ENCODE data around the gene C12orf57. TPM values are rescaled to one million over a fixed set of nuclear protein-coding genes. Genes with fewer than 3 reads are reported as not detected.
A peak's percentile ranks its signal among the peaks of the same experiment; 100 is the strongest.
"Not testable (repeated sequence)": the region's sequence is repeated elsewhere in the genome, so short reads cannot be mapped to it uniquely, and the experiment has no call there.

Gene C12orf57, protein sequence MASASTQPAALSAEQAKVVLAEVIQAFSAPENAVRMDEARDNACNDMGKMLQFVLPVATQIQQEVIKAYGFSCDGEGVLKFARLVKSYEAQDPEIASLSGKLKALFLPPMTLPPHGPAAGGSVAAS
- polyA plus RNA-seq (2013, experiment 1 of 2), result 174 TPM
- 162 TPM for polyA plus RNA-seq (2013, experiment 2 of 2)

DNA sequence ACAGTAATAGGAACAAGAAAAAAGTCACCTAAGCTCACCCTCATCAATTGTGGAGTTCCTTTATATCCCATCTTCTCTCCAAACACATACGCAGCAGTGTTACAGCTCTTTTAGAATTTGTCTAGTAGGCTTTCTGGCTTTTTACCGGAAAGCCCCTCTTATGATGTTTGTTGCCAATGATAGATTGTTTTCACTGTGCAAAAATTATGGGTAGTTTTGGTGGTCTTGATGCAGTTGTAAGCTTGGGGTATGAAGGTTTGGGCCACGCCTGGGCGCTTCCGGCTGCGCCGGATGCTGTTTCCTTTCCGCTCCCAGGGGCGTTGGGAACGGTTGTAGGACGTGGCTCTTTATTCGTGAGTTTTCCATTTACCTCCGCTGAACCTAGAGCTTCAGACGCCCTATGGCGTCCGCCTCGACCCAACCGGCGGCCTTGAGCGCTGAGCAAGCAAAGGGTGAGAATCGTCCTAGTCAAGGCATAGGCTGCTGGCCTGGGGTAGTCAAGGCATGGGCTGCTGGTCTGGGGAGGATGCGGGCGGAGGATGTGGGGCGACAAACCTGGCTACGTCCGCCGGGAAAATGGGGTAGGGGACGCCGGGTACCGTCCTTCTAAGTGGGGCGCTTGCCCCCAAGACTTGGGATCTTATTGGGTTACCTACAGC, at the start of gene C12orf57, which contains the start of gene RNU7-1:
C12orf57 (plus strand) TSS at position 301 of the 659 bp plus-strand sequence; CDS start at position 401, 100 bp downstream.
RNU7-1 (plus strand) TSS at position 95 of the 659 bp plus-strand sequence.
- peaks cover 12% of the 10 kb centered on the region; the same call in 1 of the 2 replicates for H3K4me1 ChIP-seq (ENCODE audit: insufficient read depth, low read length)
- H3K36me3 ChIP-seq (ENCODE audit: insufficient read depth, low read length), result peaks cover 25% of the 10 kb centered on the region
- no peaks in the 10 kb centered on the region for H3K27me3 ChIP-seq (ENCODE audit: insufficient read depth, low read length)
- H3K9me3 ChIP-seq (ENCODE audit: insufficient read depth, low read depth, low read length), result no peaks in the 10 kb centered on the region
- H3K4me3 ChIP-seq (ENCODE audit: low read length), result peak within 1 kb of the TSS; percentile 81
- H3K9ac ChIP-seq (ENCODE audit: low read depth, low read length), result peak within 1 kb of the TSS; percentile 82
- peak within 1 kb of the TSS; percentile 90 for H3K27ac ChIP-seq (ENCODE audit: low read depth, low read length)
- under 1% methylated on average over 31 of the region's 31 CpGs for WGBS

DNA sequence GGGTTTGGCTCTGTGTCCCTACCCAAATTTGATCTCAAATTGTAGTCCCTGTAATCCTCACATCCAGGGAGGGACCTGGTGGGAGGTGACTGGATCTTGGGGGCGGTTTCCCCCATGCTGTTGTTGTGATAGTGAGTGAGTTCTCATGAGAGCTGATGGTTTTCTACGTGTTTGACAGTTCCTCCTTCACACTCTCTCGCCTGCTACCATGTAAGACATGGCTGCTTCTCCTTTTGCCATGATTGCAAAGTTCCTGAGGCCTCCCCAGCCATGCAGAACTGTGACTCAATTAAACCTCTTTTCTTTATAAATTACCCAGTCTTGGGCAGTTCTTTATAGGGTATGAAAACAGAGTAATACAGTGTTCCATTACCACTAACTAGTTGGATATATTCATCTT, 49.5 kb upstream of the C12orf57 start:
- Histone ChIP-seq H3K4me3 (ENCODE audit: low read length) (no peak overlapping the region), H3K9ac (ENCODE audit: low read depth, low read length) (no peak overlapping the region), H3K36me3 (ENCODE audit: insufficient read depth, low read length) (no peaks in the 10 kb centered on the region), H3K9me3 (ENCODE audit: insufficient read depth, low read depth, low read length) (no peaks in the 10 kb centered on the region), H3K27me3 (ENCODE audit: insufficient read depth, low read length) (no peaks in the 10 kb centered on the region), H3K4me1 (ENCODE audit: insufficient read depth, low read length) (peaks cover 5% of the 10 kb centered on the region), H3K27ac (ENCODE audit: low read depth, low read length) (no peak overlapping the region)
- 85% methylated on average over 3 of the region's 3 CpGs for WGBS

DNA sequence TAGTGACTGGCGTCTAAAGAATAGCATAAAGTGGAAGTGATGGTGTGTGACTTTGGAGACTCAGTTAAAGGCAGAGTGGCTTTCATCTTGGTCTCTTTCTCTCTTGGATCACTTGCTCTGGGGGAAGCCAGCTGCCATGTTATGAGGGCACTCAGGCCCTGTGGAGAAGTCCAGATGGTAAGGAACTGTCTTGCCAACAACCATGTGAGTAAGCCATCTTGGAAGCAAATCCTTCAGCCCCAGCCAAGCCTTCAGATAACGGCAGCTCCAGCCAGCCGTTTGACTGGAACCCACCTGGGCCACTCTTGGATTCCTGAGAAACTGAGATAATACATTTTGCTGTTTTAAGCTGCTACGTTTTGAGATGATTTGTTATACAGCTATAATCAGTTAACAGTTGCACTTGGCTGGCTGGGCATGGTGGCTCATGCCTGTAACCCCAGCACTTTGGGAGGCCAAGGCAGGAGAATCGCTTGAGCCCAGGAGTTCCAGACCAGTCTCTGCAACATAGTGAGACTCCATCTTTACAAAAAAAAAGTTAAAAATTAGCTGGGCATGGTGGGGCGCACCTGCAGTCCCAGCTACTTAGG, 46.9 kb upstream of the C12orf57 start:
- 85% methylated on average over 6 of the region's 6 CpGs for WGBS

DNA sequence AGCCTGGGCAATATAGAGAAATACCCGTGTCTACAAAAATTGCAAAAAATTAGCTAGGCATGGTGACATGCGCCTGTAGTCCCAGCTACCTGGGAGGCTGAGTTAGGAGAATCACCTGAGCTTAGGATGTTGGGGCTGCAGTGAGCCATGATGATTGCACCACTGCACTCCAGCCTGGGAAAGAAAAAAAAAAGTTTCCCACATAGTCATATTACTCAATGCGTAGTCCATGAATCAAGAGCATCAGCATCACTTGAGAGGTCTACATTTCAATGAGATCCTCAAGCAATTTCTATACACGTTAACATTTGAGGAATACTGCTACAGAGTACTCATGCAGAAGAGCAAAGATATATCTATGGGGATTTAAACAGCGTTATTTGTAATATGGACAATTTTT, 44.4 kb upstream of the C12orf57 start:
- H3K36me3 ChIP-seq (ENCODE audit: insufficient read depth, low read length), result no peaks in the 10 kb centered on the region
- no peak overlapping the region for H3K4me3 ChIP-seq (ENCODE audit: low read length)
- no peak overlapping the region for H3K9ac ChIP-seq (ENCODE audit: low read depth, low read length)
- no peaks in the 10 kb centered on the region for H3K27me3 ChIP-seq (ENCODE audit: insufficient read depth, low read length)
- no peak overlapping the region for H3K27ac ChIP-seq (ENCODE audit: low read depth, low read length)
- no peaks in the 10 kb centered on the region for H3K9me3 ChIP-seq (ENCODE audit: insufficient read depth, low read depth, low read length)
- 90% methylated on average over 4 of the region's 5 CpGs for WGBS
- H3K4me1 ChIP-seq (ENCODE audit: insufficient read depth, low read length), result peaks cover 15% of the 10 kb centered on the region

More for the DNA sequence above, 46.9 kb upstream of the C12orf57 start:
- Histone ChIP-seq H3K27me3 (ENCODE audit: insufficient read depth, low read length) (no peaks in the 10 kb centered on the region), H3K9me3 (ENCODE audit: insufficient read depth, low read depth, low read length) (no peaks in the 10 kb centered on the region), H3K36me3 (ENCODE audit: insufficient read depth, low read length) (no peaks in the 10 kb centered on the region), H3K4me1 (ENCODE audit: insufficient read depth, low read length) (0 out of 2 replicates have a peak, but pooled peaks cover 4% of the 10 kb centered on the region), H3K4me3 (ENCODE audit: low read length) (no peak overlapping the region), H3K27ac (ENCODE audit: low read depth, low read length) (no peak overlapping the region), H3K9ac (ENCODE audit: low read depth, low read length) (no peak overlapping the region)

DNA sequence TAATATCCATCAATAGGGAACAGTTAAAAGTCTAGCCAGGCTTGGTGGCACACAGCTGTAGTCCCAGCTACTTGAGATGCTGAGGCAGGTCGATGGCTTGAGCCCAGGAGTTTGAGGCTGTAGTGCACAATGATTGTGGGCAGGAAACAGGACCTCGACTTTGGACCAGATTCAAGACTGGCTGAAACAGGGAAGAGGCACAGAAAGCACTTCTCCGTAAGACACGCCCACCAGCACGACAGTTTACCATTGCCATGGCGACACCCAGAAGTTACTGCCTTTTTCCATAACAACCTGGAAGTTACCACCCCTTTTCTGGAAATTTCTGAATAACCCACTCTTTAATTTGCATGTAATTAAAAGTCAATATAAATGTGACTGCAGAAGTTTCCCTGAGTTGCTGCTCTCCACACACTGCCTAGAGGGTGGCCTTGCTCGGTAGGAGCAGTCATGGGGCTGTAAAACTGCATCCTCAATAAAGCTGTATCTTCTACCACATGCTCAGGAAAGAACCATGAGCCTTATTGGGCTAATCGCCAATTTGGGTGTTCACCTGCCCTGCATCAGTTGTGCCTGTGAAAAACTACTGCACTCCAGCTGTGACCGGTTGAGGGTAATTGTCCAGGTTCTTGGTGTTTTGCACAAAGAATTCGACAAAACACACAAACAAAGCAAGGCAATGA, 43.8 kb upstream of the C12orf57 start:
- WGBS, result 84% methylated on average over 10 of the region's 10 CpGs
- H3K9ac ChIP-seq (ENCODE audit: low read depth, low read length), result no peak overlapping the region
- no peaks in the 10 kb centered on the region for H3K27me3 ChIP-seq (ENCODE audit: insufficient read depth, low read length)
- H3K9me3 ChIP-seq (ENCODE audit: insufficient read depth, low read depth, low read length), result no peaks in the 10 kb centered on the region
- no peak overlapping the region for H3K4me3 ChIP-seq (ENCODE audit: low read length)
- H3K36me3 ChIP-seq (ENCODE audit: insufficient read depth, low read length), result no peaks in the 10 kb centered on the region
- peaks cover 16% of the 10 kb centered on the region for H3K4me1 ChIP-seq (ENCODE audit: insufficient read depth, low read length)
- H3K27ac ChIP-seq (ENCODE audit: low read depth, low read length), result no peak overlapping the region

GRCh38 chr12:6902448-6902847, 41.4 kb upstream of the C12orf57 start:
- H3K4me3 ChIP-seq (ENCODE audit: low read length), result no peak overlapping the region
- no peaks in the 10 kb centered on the region for H3K9me3 ChIP-seq (ENCODE audit: insufficient read depth, low read depth, low read length)
- H3K27me3 ChIP-seq (ENCODE audit: insufficient read depth, low read length), result no peaks in the 10 kb centered on the region
- peaks cover 22% of the 10 kb centered on the region for H3K4me1 ChIP-seq (ENCODE audit: insufficient read depth, low read length)
- 95% methylated on average over 3 of the region's 4 CpGs for WGBS
- no peak overlapping the region for H3K27ac ChIP-seq (ENCODE audit: low read depth, low read length)
- no peak overlapping the region for H3K9ac ChIP-seq (ENCODE audit: low read depth, low read length)
- H3K36me3 ChIP-seq (ENCODE audit: insufficient read depth, low read length), result no peaks in the 10 kb centered on the region

GRCh38 chr12:6903722-6904121, 40.1 kb upstream of the C12orf57 start:
- Histone ChIP-seq H3K27ac (ENCODE audit: low read depth, low read length) (peak overlapping the region; percentile 37; the same call in 1 of the 2 replicates), H3K9me3 (ENCODE audit: insufficient read depth, low read depth, low read length) (no peaks in the 10 kb centered on the region), H3K36me3 (ENCODE audit: insufficient read depth, low read length) (no peaks in the 10 kb centered on the region), H3K4me1 (ENCODE audit: insufficient read depth, low read length) (peaks cover 22% of the 10 kb centered on the region), H3K4me3 (ENCODE audit: low read length) (no peak overlapping the region), H3K9ac (ENCODE audit: low read depth, low read length) (no peak overlapping the region), H3K27me3 (ENCODE audit: insufficient read depth, low read length) (no peaks in the 10 kb centered on the region)
- WGBS, result 91% methylated on average over 1 of the region's 1 CpG

DNA sequence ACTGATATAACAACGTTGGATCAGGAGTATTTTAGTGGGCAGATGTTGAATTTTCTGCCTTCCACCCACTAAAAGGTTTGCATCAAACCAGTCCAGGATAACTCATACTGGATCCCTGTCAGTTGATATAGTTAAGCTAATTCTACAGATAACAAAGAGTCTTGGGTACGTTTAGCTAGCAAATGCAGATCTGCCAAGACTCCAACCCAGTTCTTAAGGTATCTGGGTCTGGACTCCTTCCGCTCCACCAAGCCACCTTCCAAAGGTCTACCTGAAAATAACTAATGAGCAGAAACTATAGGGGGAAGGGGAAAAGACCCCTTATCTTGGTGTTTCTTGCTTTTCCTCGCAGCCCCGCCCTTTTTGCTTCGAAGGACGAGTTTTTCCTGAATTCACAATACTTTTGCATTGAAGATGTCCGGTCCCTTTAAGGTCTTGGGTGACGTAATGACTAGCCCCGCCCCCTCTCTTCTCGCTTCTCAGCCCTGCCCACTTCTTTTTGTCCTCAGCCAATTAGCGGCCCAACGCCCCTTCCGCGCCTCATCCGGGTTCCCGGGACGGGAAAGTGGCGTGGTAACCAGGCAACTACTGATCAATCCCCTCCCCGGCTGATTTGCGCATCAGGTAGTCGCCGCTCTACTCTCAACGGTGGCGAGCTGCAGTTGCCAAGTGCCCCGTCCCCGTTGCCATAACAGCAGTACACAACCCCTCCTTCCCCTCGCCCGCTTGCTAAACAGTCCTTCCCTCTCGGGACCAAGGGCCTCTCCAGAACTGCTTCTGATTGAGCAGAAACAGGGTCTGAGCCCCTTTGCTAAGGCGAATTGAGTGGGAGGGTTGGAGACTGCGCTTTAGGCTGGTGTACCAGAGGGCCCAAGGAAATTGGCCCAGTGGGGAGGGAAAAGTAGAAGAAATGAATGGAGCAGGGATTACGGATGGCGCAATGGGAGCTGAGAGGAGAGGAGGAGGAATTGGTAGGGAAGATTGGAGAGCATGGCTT, 39.2 kb upstream of the C12orf57 start, which contains the start of gene LRRC23:
LRRC23 (plus strand) TSS at position 543 of the 997 bp plus-strand sequence. CDS start 812 bp downstream, outside the sequence.
- H3K36me3 ChIP-seq (ENCODE audit: insufficient read depth, low read length), result no peaks in the 10 kb centered on the region
- H3K9ac ChIP-seq (ENCODE audit: low read depth, low read length), result peak within 1 kb of the TSS; percentile 77
- no peaks in the 10 kb centered on the region for H3K9me3 ChIP-seq (ENCODE audit: insufficient read depth, low read depth, low read length)
- peak within 1 kb of the TSS; percentile 67 for H3K27ac ChIP-seq (ENCODE audit: low read depth, low read length)
- peaks cover 22% of the 10 kb centered on the region for H3K4me1 ChIP-seq (ENCODE audit: insufficient read depth, low read length)
- H3K4me3 ChIP-seq (ENCODE audit: low read length), result peak within 1 kb of the TSS; percentile 68
- no peaks in the 10 kb centered on the region for H3K27me3 ChIP-seq (ENCODE audit: insufficient read depth, low read length)
- 7% methylated on average over 34 of the region's 34 CpGs for WGBS

GRCh38 chr12:6905414-6906040, 38.3 kb upstream of the C12orf57 start:
- peak overlapping the region; percentile 68 for H3K4me3 ChIP-seq (ENCODE audit: low read length)
- no peaks in the 10 kb centered on the region for H3K9me3 ChIP-seq (ENCODE audit: insufficient read depth, low read depth, low read length)
- H3K27ac ChIP-seq (ENCODE audit: low read depth, low read length), result no peak overlapping the region
- no peaks in the 10 kb centered on the region for H3K27me3 ChIP-seq (ENCODE audit: insufficient read depth, low read length)
- H3K36me3 ChIP-seq (ENCODE audit: insufficient read depth, low read length), result no peaks in the 10 kb centered on the region
- WGBS, result 58% methylated on average over 5 of the region's 5 CpGs
- 0 out of 2 replicates have a peak overlapping the region, but pooled peaks have one; percentile 77 for H3K9ac ChIP-seq (ENCODE audit: low read depth, low read length)
- peaks cover 18% of the 10 kb centered on the region for H3K4me1 ChIP-seq (ENCODE audit: insufficient read depth, low read length)

GRCh38 chr12:6908141-6908540, 35.7 kb upstream of the C12orf57 start:
- H3K9ac ChIP-seq (ENCODE audit: low read depth, low read length); H3K36me3 ChIP-seq (ENCODE audit: insufficient read depth, low read length); H3K4me3 ChIP-seq (ENCODE audit: low read length); H3K27ac ChIP-seq (ENCODE audit: low read depth, low read length); H3K9me3 ChIP-seq (ENCODE audit: insufficient read depth, low read depth, low read length); H3K27me3 ChIP-seq (ENCODE audit: insufficient read depth, low read length): not testable (repeated sequence)
- 95% methylated on average over 11 of the region's 11 CpGs for WGBS
- peaks cover 22% of the 10 kb centered on the region for H3K4me1 ChIP-seq (ENCODE audit: insufficient read depth, low read length)
